H1 (cell line): ENCODE data around the gene MMP20.

Experiments
- ATF3 ChIP-seq: IDR thresholded peaks from 2 replicates; pipeline ENCODE4 v1.6.1; 2011; ENCODE audit warnings: low read depth, mild to moderate bottlenecking, low read length; ENCODE audit not compliant: insufficient read depth
- CBX5 ChIP-seq: fragments of 300-800, 300-1000 bp; sonication (generic); IDR thresholded peaks from 2 replicates; pipeline ENCODE4 v1.7.1; 2016; ENCODE audit warnings: antibody characterized with exemption, low read length, low read depth
- EP300 ChIP-seq, 2 experiments: IDR thresholded peaks; 1 replicate in 1 of 2; 2 replicates in 1 of 2; pipeline ENCODE4 v1.6.1; 2011 to 2012; ENCODE audit warnings: low read depth in 2 of 2, low read length in 2 of 2, mild to moderate bottlenecking in 2 of 2, borderline replicate concordance in 1 of 2, inconsistent platforms in 1 of 2, moderate library complexity in 1 of 2
- HDAC6 ChIP-seq: IDR thresholded peaks from one replicate; pipeline ENCODE4 v1.7.1; 2012; ENCODE audit warnings: low read depth, mild to moderate bottlenecking, inconsistent platforms, low read length, moderate library complexity
- JUN ChIP-seq: IDR thresholded peaks from 2 replicates; pipeline ENCODE4 v1.6.1; 2011; ENCODE audit warnings: low read depth, mild to moderate bottlenecking, improper control_type of control experiment, low read length
- JUND ChIP-seq: IDR thresholded peaks from 2 replicates; pipeline ENCODE4 v1.6.1; 2011; ENCODE audit warnings: mild to moderate bottlenecking, improper control_type of control experiment, low read length
- MAFK ChIP-seq: IDR thresholded peaks from 2 replicates; pipeline ENCODE4 v1.6.1; 2012; ENCODE audit warnings: low read depth, mild to moderate bottlenecking, improper control_type of control experiment, low read length
- RFX5 ChIP-seq: IDR thresholded peaks from 2 replicates; pipeline ENCODE4 v1.6.1; 2011; ENCODE audit warnings: low read depth, low read length, improper control_type of control experiment, borderline replicate concordance
- TAF1 ChIP-seq: IDR thresholded peaks from 2 replicates; pipeline ENCODE4 v1.6.1; 2011; ENCODE audit warnings: mild to moderate bottlenecking, low read depth, low read length
- YY1 ChIP-seq: IDR thresholded peaks from 2 replicates; pipeline ENCODE4 v1.6.1; 2011; ENCODE audit warnings: low read depth, mild to moderate bottlenecking, low read length
- TF ChIP-seq, protein P1 (sequence below), 3 experiments: IDR thresholded peaks; 1 replicate in 2 of 3; 2 replicates in 1 of 3; pipeline versions ENCODE4 v1.5.1 to v1.6.1; 2011; ENCODE audit warnings: low read length in 3 of 3, mild to moderate bottlenecking in 3 of 3, inconsistent platforms in 2 of 3, low read depth in 1 of 3, moderate library complexity in 1 of 3; ENCODE audit not compliant: insufficient read depth in 1 of 3; ENCODE audit errors: control extremely low read depth in 1 of 3

- TF ChIP-seq, protein P1, sequence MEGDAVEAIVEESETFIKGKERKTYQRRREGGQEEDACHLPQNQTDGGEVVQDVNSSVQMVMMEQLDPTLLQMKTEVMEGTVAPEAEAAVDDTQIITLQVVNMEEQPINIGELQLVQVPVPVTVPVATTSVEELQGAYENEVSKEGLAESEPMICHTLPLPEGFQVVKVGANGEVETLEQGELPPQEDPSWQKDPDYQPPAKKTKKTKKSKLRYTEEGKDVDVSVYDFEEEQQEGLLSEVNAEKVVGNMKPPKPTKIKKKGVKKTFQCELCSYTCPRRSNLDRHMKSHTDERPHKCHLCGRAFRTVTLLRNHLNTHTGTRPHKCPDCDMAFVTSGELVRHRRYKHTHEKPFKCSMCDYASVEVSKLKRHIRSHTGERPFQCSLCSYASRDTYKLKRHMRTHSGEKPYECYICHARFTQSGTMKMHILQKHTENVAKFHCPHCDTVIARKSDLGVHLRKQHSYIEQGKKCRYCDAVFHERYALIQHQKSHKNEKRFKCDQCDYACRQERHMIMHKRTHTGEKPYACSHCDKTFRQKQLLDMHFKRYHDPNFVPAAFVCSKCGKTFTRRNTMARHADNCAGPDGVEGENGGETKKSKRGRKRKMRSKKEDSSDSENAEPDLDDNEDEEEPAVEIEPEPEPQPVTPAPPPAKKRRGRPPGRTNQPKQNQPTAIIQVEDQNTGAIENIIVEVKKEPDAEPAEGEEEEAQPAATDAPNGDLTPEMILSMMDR (IDR thresholded peaks at IDR 0.05; ENCODE audit: control extremely low read depth in 1 of 3, insufficient read depth in 1 of 3, low read depth in 1 of 3, low read length in 3 of 3), result no peak
- TF ChIP-seq CBX5 (no peak), HDAC6 (no peak), RFX5 (no peak), TAF1 (no peak), ATF3 (no peak), EP300 (IDR thresholded peaks at IDR 0.05; ENCODE audit: borderline replicate concordance in 1 of 2, low read depth in 2 of 2, low read length in 2 of 2) (no peak), JUND (no peak), MAFK (no peak), YY1 (no peak), JUN (no peak)
Measured at GRCh38 chr11:102576350-102576749, 48.8 kb downstream of the MMP20 start.
